Smooth muscle cell (in vitro differentiated cells): Measurements from ENCODE around the gene SPON2. TPM values are rescaled to one million over a fixed set of nuclear protein-coding genes. Genes with fewer than 3 reads are reported as not detected.

Experiments used
- DNase-seq: peaks from one replicate; lab custom pipeline; 2025; ENCODE audit not compliant: unreplicated experiment; lab: John Stamatoyannopoulos, UW
- H2AFZ ChIP-seq: fragments of 200-600 bp; sonication (generic); 2 replicates; pipeline ENCODE4 v1.6.0; 2016; ENCODE audit warnings: antibody characterized with exemption, low read depth, mild to moderate bottlenecking
- H3F3A ChIP-seq: fragments of 200-600 bp; sonication (generic); 2 replicates; pipeline ENCODE4 v1.6.0; 2017; ENCODE audit warnings: antibody characterized with exemption, low read depth
- H3K27ac ChIP-seq: fragments of 200-600 bp; sonication (generic); 2 replicates; pipeline ENCODE4 v1.5.1; 2016; ENCODE audit warnings: low read depth, mild to moderate bottlenecking
- H3K27me3 ChIP-seq: fragments of 200-600 bp; sonication (generic); 2 replicates; pipeline ENCODE4 v1.6.1; 2016; ENCODE audit warnings: low read depth, mild to moderate bottlenecking
- H3K36me3 ChIP-seq: fragments of 200-600 bp; sonication (generic); 2 replicates; pipeline ENCODE4 v1.5.1; 2016; ENCODE audit warnings: low read depth
- H3K4me1 ChIP-seq: fragments of 200-600 bp; sonication (generic); 2 replicates; pipeline ENCODE4 v1.5.1; 2016; ENCODE audit warnings: low read depth
- H3K4me2 ChIP-seq: fragments of 200-600 bp; sonication (generic); 2 replicates; pipeline ENCODE4 v1.6.0; 2016; ENCODE audit warnings: mild to moderate bottlenecking
- H3K4me3 ChIP-seq: fragments of 200-600 bp; sonication (generic); 2 replicates; pipeline ENCODE4 v1.5.1; 2016; ENCODE audit warnings: mild to moderate bottlenecking
- H3K79me2 ChIP-seq: fragments of 200-600 bp; sonication (generic); 2 replicates; pipeline ENCODE4 v1.6.0; 2016; ENCODE audit warnings: low read depth, mild to moderate bottlenecking
- H3K9ac ChIP-seq: fragments of 200-600 bp; sonication (generic); 2 replicates; pipeline ENCODE4 v1.6.0; 2016; ENCODE audit warnings: low read depth
- H3K9me3 ChIP-seq: fragments of 200-600 bp; sonication (generic); replicated peaks from 2 replicates; pipeline ENCODE4 v1.5.1; 2016; ENCODE audit warnings: low read depth
- H4K20me1 ChIP-seq: fragments of 200-600 bp; sonication (generic); 2 replicates; pipeline ENCODE4 v1.6.0; 2016; ENCODE audit warnings: low read depth
- WGBS: methylation state at CpG from one replicate; pipeline ENCODE4 v1.1.7; 2016; ENCODE audit warnings: low lambda C conversion rate; 5-methylcytosine and 5-hydroxymethylcytosine counted together
- polyA plus RNA-seq: library from polyadenylated mRNA; unstranded; fragments of >200 nt; fragmentation: Nextera tagmentation; extraction: Ambion mirVana; gene quantifications from 2 replicates; pipeline ENCODE4 v1.2.1, GENCODE V29; 2016
- total RNA-seq: library from RNA; depleted of rRNA; stranded (reverse); fragments of >200 nt; gene quantifications from 2 replicates; pipeline ENCODE4 v1.2.3, GENCODE V29; 2014
- TF ChIP-seq, protein P1 (sequence below): fragments of 200-600 bp; sonication (generic); IDR thresholded peaks from 2 replicates; pipeline ENCODE4 v1.5.1; 2017; ENCODE audit warnings: borderline replicate concordance, mild to moderate bottlenecking, antibody characterized with exemption; ENCODE audit not compliant: insufficient read depth, poor library complexity, severe bottlenecking

SPON2 gene
- total and polyA plus RNA-seq, 2 experiments from 2014 or later, result 171 to 427 TPM

DNA sequence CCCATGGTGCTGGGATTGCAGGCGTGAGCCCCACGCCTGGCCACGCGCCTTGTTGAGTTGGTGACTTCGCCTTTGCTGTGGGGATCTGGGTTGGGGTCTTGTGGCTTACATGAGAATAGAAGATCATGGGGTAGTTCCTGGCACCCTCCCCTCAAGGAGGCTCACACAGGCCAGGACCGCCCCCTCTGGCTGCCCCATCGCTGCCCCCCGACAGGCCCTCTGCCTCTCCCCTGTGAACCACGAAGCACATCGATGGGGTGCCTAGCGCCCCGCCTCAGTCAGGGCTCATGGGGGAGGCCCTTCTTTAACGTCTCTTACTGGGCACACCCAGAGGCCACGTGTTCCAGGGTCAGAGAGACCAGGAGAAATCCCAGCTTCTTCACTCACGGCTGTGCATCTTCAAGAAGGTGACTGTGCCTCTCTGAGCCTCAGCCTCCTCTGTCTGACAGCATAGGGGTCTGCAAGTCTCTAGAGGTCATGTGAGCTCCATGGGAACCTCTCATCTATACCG is 23.6 kb upstream of the SPON2 start:
- H3K4me2 ChIP-seq, result no peak overlapping the region
- H3K4me3 ChIP-seq, result no peak overlapping the region
- TF ChIP-seq, protein P1, sequence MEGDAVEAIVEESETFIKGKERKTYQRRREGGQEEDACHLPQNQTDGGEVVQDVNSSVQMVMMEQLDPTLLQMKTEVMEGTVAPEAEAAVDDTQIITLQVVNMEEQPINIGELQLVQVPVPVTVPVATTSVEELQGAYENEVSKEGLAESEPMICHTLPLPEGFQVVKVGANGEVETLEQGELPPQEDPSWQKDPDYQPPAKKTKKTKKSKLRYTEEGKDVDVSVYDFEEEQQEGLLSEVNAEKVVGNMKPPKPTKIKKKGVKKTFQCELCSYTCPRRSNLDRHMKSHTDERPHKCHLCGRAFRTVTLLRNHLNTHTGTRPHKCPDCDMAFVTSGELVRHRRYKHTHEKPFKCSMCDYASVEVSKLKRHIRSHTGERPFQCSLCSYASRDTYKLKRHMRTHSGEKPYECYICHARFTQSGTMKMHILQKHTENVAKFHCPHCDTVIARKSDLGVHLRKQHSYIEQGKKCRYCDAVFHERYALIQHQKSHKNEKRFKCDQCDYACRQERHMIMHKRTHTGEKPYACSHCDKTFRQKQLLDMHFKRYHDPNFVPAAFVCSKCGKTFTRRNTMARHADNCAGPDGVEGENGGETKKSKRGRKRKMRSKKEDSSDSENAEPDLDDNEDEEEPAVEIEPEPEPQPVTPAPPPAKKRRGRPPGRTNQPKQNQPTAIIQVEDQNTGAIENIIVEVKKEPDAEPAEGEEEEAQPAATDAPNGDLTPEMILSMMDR, result no peak
- DNase-seq, result no peak
- peaks cover 5% of the 10 kb centered on the region for H3K4me1 ChIP-seq
- H2AFZ ChIP-seq, result no peak overlapping the region
- H3K27ac ChIP-seq, result no peak overlapping the region
- H3K36me3 ChIP-seq, result no peaks in the 10 kb centered on the region
- 91% methylated on average over 13 of the region's 16 CpGs for WGBS
- H3F3A ChIP-seq, result peaks cover 6% of the 10 kb centered on the region
- no peaks in the 10 kb centered on the region for H3K27me3 ChIP-seq
- H4K20me1 ChIP-seq, result no peaks in the 10 kb centered on the region
- no peaks in the 10 kb centered on the region for H3K9me3 ChIP-seq
- no peak overlapping the region for H3K9ac ChIP-seq
- H3K79me2 ChIP-seq, result no peaks in the 10 kb centered on the region

DNA sequence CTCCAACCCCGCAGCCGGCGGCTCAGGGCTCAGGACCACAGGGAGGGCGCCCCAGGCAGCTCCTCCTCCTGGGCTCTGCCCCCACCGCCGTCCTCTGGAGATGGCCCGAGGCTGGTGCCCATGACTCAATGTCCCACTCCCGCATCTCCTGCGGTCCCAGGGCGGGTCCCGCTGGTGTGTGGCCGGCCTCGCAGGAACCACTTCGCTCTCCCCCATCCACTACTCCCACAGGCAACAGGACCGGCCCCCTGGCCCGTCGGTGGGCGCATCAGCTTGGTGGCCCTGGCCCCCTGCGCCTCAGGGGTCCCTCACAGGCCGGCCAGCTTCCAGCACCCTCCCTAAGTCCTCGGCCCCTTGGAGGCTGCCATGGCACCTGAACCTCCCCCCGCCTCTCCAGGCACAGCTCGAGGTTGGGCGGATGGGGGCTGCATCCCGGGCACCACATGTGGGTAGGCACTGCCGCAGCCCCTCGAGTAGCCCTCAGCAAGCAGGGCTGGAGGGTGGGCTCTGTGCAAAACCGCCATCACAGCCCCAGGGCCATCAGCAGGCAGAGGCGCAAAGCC is 22.8 kb upstream of the SPON2 start:
- Histone ChIP-seq H3K9me3 (no peaks in the 10 kb centered on the region), H3K4me3 (no peak overlapping the region), H3F3A (peaks cover 6% of the 10 kb centered on the region), H3K79me2 (no peaks in the 10 kb centered on the region), H2AFZ (no peak overlapping the region), H3K27me3 (no peaks in the 10 kb centered on the region), H3K27ac (no peak overlapping the region), H3K36me3 (no peaks in the 10 kb centered on the region), H3K9ac (no peak overlapping the region), H4K20me1 (no peaks in the 10 kb centered on the region), H3K4me1 (peaks cover 5% of the 10 kb centered on the region), H3K4me2 (no peak overlapping the region)
- TF ChIP-seq, protein P1, result no peak
- DNase-seq, result no peak
- WGBS, result 94% methylated on average over 26 of the region's 29 CpGs

DNA sequence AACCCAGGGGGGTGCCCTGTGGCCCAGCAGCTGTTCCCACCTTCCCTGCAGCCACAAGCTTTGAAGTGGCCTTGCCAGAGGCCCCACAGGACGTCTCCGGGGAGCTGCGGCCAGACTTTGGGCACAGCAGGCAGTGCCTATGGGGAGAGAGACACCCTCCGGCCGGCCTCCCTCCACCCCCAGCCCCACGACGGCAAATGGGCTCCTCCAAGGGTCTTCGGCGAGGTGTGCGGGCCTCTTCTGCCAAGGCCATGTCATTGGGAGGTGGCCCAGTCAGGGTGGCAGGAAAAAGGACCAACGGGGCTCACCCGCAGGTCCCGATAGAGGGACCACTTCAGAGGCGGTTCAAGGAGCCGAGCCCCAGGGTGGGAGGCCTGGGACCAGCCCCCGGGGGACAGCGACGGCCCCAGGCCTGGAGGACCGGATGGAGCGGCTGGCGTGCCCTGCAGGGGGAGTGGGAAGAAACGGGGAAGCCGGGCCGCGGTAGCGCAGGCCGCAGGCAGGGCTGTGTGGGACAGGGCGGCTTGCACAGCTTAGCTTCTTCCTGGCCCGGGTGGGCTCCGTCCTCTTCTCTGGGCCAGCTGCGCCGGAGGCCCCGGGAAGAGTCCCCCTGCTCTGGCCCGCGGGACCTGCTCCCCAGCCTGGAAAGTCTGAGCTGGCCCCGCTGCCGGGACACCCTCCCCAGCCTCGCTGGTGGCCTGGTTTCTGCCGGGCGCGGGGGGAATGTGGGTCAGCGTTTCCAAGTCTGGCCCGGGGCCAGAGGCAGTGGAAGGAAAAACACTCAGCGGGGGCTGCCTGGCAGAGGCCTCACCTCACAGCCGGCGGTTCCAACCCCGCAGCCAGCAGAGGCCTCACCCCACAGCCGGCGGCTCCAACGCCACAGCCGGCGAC is 21.9 kb upstream of the SPON2 start:
- WGBS, result 83% methylated on average over 46 of the region's 52 CpGs
- TF ChIP-seq, protein P1, result no peak
- H3K9me3 ChIP-seq, result no peaks in the 10 kb centered on the region

More for the DNA sequence above, 21.9 kb upstream of the SPON2 start:
- Histone ChIP-seq H3K79me2 (no peaks in the 10 kb centered on the region), H3K4me3 (no peak overlapping the region), H3F3A (peaks cover 6% of the 10 kb centered on the region), H3K36me3 (no peaks in the 10 kb centered on the region), H2AFZ (no peak overlapping the region), H3K4me2 (no peak overlapping the region), H4K20me1 (no peaks in the 10 kb centered on the region), H3K9ac (no peak overlapping the region), H3K27me3 (no peaks in the 10 kb centered on the region), H3K4me1 (peaks cover 5% of the 10 kb centered on the region), H3K27ac (no peak overlapping the region)
- no peak for DNase-seq
